ENCODE results near the gene ADGRG3.

Gene ADGRG3

GRCh38 chr16:57628783-57629293 is 39.3 kb upstream of the ADGRG3 start:
- DNase-seq (ENCODE audit: low read depth): no peak
- no peak for TF ChIP-seq CTCF (conservative IDR thresholded peaks at IDR 0.05; ENCODE audit: low read length)
- H3K4me3 ChIP-seq (ENCODE audit: low read length): peak overlapping the region; percentile 43

GRCh38 chr16:57629516-57630406 is 38.3 kb upstream of the ADGRG3 start:
- no peak overlapping the region for H3K4me3 ChIP-seq (ENCODE audit: low read length)
- no peak for DNase-seq (ENCODE audit: low read depth)
- no peak for TF ChIP-seq CTCF (conservative IDR thresholded peaks at IDR 0.05; ENCODE audit: low read length)

- DNase-seq (ENCODE audit: low read depth): no peak
- H3K4me3 ChIP-seq (ENCODE audit: low read length): no peak overlapping the region
- no peak for TF ChIP-seq CTCF (conservative IDR thresholded peaks at IDR 0.05; ENCODE audit: low read length)
These were observed 37.7 kb upstream of the ADGRG3 start for GRCh38 chr16:57630407-57630797.

DNA sequence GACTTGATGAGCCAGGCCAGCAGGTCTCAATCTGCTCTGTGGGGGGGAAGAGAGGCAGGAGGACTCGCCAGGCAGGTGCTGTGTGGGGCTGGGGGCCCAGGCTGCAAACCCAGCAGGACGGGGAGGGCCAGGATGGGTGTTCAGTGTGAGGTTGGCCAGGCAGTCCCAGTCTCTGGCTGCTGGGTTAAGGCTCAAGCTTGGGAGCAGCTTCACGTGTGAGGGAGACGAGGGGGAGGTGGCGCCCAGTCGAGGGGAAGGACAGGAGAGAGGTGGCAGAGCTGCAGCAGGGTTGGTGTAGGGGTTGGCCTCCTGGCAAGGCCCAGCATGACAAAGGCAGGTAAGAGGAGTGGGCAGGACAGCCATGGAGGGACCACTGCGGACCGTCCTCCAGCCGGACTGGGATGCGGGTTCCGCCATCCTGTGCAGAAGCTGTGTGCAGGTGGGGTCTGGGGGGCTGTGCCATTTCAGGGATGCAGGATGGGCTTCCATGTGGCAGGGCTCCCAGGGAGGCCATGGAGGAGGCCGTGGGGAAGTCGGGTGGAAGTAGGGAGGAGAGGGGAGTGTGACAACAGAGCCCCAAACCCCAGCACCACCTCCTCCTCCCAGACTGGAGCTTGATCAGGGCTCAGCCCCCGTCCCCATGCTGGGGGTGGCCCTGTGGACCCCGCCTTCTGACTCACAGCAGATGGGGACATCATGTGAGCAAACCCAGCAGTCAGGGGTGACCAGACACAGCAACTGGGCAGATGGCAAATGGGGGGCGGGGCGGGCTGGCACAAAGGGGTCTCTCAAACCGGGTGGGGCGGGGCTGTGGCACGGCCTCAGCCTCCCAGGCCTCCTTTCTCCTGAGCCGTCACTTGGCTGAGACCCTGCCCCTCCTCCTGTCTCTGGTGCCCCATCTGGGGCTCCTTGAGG is 36.9 kb upstream of the ADGRG3 start:
- no peak for TF ChIP-seq CTCF (conservative IDR thresholded peaks at IDR 0.05; ENCODE audit: low read length)
- no peak overlapping the region for H3K4me3 ChIP-seq (ENCODE audit: low read length)

GRCh38 chr16:57632568-57632967 is 35.5 kb upstream of the ADGRG3 start:
- TF ChIP-seq CTCF (conservative IDR thresholded peaks at IDR 0.05; ENCODE audit: low read length): no peak
- DNase-seq (ENCODE audit: low read depth): no peak
- no peak overlapping the region for H3K4me3 ChIP-seq (ENCODE audit: low read length)

More for the DNA sequence above, 36.9 kb upstream of the ADGRG3 start:
- no peak for DNase-seq (ENCODE audit: low read depth)

- no peak for TF ChIP-seq CTCF (conservative IDR thresholded peaks at IDR 0.05; ENCODE audit: low read length)
- DNase-seq (ENCODE audit: low read depth): no peak
- no peak overlapping the region for H3K4me3 ChIP-seq (ENCODE audit: low read length)
These were observed 34.6 kb upstream of the ADGRG3 start for GRCh38 chr16:57633383-57634064.
